GM12873 (cell line): ENCODE measurements around the gene CADM3.
A peak's percentile ranks its signal among the peaks of the same experiment; 100 is the strongest.

Experiments
- CTCF ChIP-seq: IDR thresholded peaks from 2 replicates; pipeline ENCODE4 v1.5.1; 2012; ENCODE audit warnings: low read depth, mild to moderate bottlenecking, moderate library complexity, low read length, control low read depth; ENCODE audit not compliant: insufficient read depth; ENCODE audit errors: missing control alignments

CADM3 gene

GRCh38 chr1:159248311-159248710 lies 76.9 kb downstream of the CADM3 start:
- no peak for TF ChIP-seq CTCF

- peak; percentile 3 for TF ChIP-seq CTCF
These were observed 79.3 kb downstream of the CADM3 start for GRCh38 chr1:159250638-159251216.
